HCT116 (cell line): ENCODE measurements around the gene CNTN4. TPM values are rescaled to one million over a fixed set of nuclear protein-coding genes. Genes with fewer than 3 reads are reported as not detected.

Experiments used
- ATAC-seq: fragments of 200-7000 bp; cut with Tn5 transposase; 2 replicates; pipeline ENCODE4 v1.9.1; 2020; ENCODE audit warnings: mild to moderate bottlenecking, moderate library complexity
- BruUV-seq: library from RNA; stranded (reverse); fragments of 400-500 nt; replicated peaks from 2 replicates; lab custom pipeline; 2021; lab: Mats Ljungman, UMichigan
- CTCF ChIA-PET: fragments of 300-600 bp; sonication (Branson Sonifier 250); formaldehyde crosslinking; loops from one replicate; lab custom pipeline; 2021; ENCODE audit warnings: antibody characterized with exemption; lab: Charles Lee
- POLR2A ChIA-PET: fragments of 300-600, 350-600 bp; sonication (Branson Sonifier 250); formaldehyde crosslinking; loops from one replicate; lab custom pipeline; 2021; ENCODE audit warnings: antibody characterized with exemption; lab: Charles Lee
- RAD21 ChIA-PET, 2 experiments: fragments of 300-600 bp; sonication (Branson Sonifier 250); formaldehyde crosslinking; loops; one replicate each; lab custom pipeline; 2023; ENCODE audit warnings: low total read pairs in 2 of 2; ENCODE audit not compliant: uncharacterized antibody in 2 of 2, unreplicated experiment in 2 of 2, low non-redundant PET in 1 of 2; lab: Charles Lee
- DNase-seq: peaks from one replicate; pipeline ENCODE4 v3.0.0-alpha.2; 2010; ENCODE audit warnings: low read depth, low spot score
- H2AFZ ChIP-seq: fragments of 200-600 bp; shearing (Covaris generic), sonication (generic); 2 replicates; pipeline ENCODE4 v1.6.1; 2017; ENCODE audit warnings: low read depth, mixed run types, mixed read lengths, antibody characterized with exemption, low read length; ENCODE audit not compliant: poor library complexity, severe bottlenecking
- H3K27ac ChIP-seq: 2 replicates; pipeline ENCODE4 v1.5.1; 2012; ENCODE audit warnings: low read depth, low read length
- H3K27me3 ChIP-seq: fragments of 200-600 bp; sonication (generic); 2 replicates; pipeline ENCODE4 v1.6.1; 2016; ENCODE audit warnings: mixed run types, low read length, mixed read lengths; ENCODE audit not compliant: insufficient read depth
- H3K36me3 ChIP-seq, 2 experiments: fragments of 200-500 bp in 1 of 2; fragments of 200-600 bp in 1 of 2; sonication (Bioruptor generic) in 1 of 2; sonication (generic) in 1 of 2; 2 replicates each; pipeline versions ENCODE4 v1.5.1 to v1.6.1; 2014 to 2016; ENCODE audit warnings: low read length in 2 of 2, inconsistent platforms in 1 of 2, mixed read lengths in 1 of 2, mixed run types in 1 of 2; ENCODE audit not compliant: insufficient read depth in 2 of 2, control insufficient read depth in 1 of 2
- H3K4me1 ChIP-seq, 2 experiments: fragments of 200-600 bp in 1 of 2; sonication (generic) in 1 of 2; 2 replicates each; pipeline versions ENCODE4 v1.5.1 to v1.6.1; 2012 to 2017; ENCODE audit warnings: low read length in 2 of 2, inconsistent platforms in 1 of 2, mild to moderate bottlenecking in 1 of 2, mixed read lengths in 1 of 2, mixed run types in 1 of 2, moderate library complexity in 1 of 2; ENCODE audit not compliant: insufficient read depth in 2 of 2, control insufficient read depth in 1 of 2
- H3K4me2 ChIP-seq: fragments of 200-600 bp; sonication (generic); 2 replicates; pipeline ENCODE4 v1.6.1; 2017; ENCODE audit warnings: mixed run types, low read length, mixed read lengths
- H3K4me3 ChIP-seq, 2 experiments: fragments of 200-600 bp in 1 of 2; sonication (generic) in 1 of 2; replicated peaks in 1 of 2; 2 replicates each; pipeline ENCODE4 v1.5.1; 2011 to 2016; ENCODE audit warnings: low read length in 2 of 2, control low read depth in 1 of 2, low read depth in 1 of 2, mild to moderate bottlenecking in 1 of 2, mixed read lengths in 1 of 2, mixed run types in 1 of 2
- H3K79me2 ChIP-seq: fragments of 200-600 bp; sonication (generic); 2 replicates; pipeline ENCODE4 v1.6.1; 2017; ENCODE audit warnings: mild to moderate bottlenecking, mixed run types, low read length, moderate library complexity, mixed read lengths; ENCODE audit not compliant: insufficient read depth
- H3K9ac ChIP-seq: fragments of 200-600 bp; sonication (generic); 2 replicates; pipeline ENCODE4 v1.6.1; 2016; ENCODE audit warnings: low read length, mixed read lengths
- H3K9me2 ChIP-seq: fragments of 200-600 bp; sonication (generic), shearing (Covaris generic); 2 replicates; pipeline ENCODE4 v1.6.1; 2017; ENCODE audit warnings: mixed run types, mild to moderate bottlenecking, moderate library complexity; ENCODE audit not compliant: insufficient read depth
- H3K9me3 ChIP-seq, 2 experiments: fragments of 200-500 bp in 1 of 2; fragments of 200-600 bp in 1 of 2; sonication (Bioruptor generic) in 1 of 2; sonication (generic) in 1 of 2; 2 replicates each; pipeline ENCODE4 v1.6.1; 2014 to 2017; ENCODE audit warnings: low read length in 2 of 2, mixed read lengths in 2 of 2, inconsistent platforms in 1 of 2, low read depth in 1 of 2, mild to moderate bottlenecking in 1 of 2, mixed run types in 1 of 2, moderate library complexity in 1 of 2; ENCODE audit not compliant: control insufficient read depth in 1 of 2, insufficient read depth in 1 of 2
- H4K20me1 ChIP-seq: fragments of 200-600 bp; sonication (generic), shearing (Covaris generic); 2 replicates; pipeline ENCODE4 v1.6.1; 2017; ENCODE audit warnings: mixed run types, mild to moderate bottlenecking, moderate library complexity; ENCODE audit not compliant: insufficient read depth
- CBX3 ChIP-seq: IDR thresholded peaks from 2 replicates; pipeline ENCODE4 v1.6.1; 2012; ENCODE audit warnings: low read depth
- EGR1 ChIP-seq: IDR thresholded peaks from 2 replicates; pipeline ENCODE4 v1.6.1; 2012; ENCODE audit warnings: low read depth
- ELF1 ChIP-seq: IDR thresholded peaks from 2 replicates; pipeline ENCODE4 v1.6.1; 2012; ENCODE audit warnings: low read depth, borderline replicate concordance
- EZH2 ChIP-seq: fragments of 200-600 bp; sonication (generic); IDR thresholded peaks from 2 replicates; pipeline ENCODE4 v1.6.1; 2017; ENCODE audit warnings: antibody characterized with exemption, mixed run types
- JUND ChIP-seq: IDR thresholded peaks from 2 replicates; pipeline ENCODE4 v1.6.1; 2012
- TCF7L2 ChIP-seq: IDR thresholded peaks from 2 replicates; pipeline ENCODE4 v1.7.0; 2011; ENCODE audit warnings: borderline replicate concordance, inconsistent platforms; ENCODE audit not compliant: insufficient read depth, insufficient read length; ENCODE audit errors: extremely low read depth
- YY1 ChIP-seq: IDR thresholded peaks from 2 replicates; pipeline ENCODE4 v1.6.1; 2011; ENCODE audit warnings: low read length, low read depth, moderate library complexity, mild to moderate bottlenecking; ENCODE audit not compliant: insufficient replicate concordance; ENCODE audit errors: extremely low read depth
- ZNF274 ChIP-seq: fragments of 200-500 bp; sonication (Bioruptor generic); IDR thresholded peaks from 2 replicates; pipeline ENCODE4 v1.6.1; 2014; ENCODE audit warnings: mild to moderate bottlenecking, low read depth, low read length, inconsistent platforms
- intact Hi-C: fragments of 100-400 bp; cut with micrococcal nuclease; formaldehyde crosslinking; loops from 2 replicates; pipeline ENCODE4 v1.10.0; 2022
- total RNA-seq: library from RNA; stranded (reverse); gene quantifications from one replicate; pipeline ENCODE4 v1.2.1, GENCODE V29; 2021; ENCODE audit not compliant: unreplicated experiment
- TF ChIP-seq, protein P1 (sequence below): IDR thresholded peaks from 2 replicates; pipeline ENCODE4 v1.6.1; 2011; ENCODE audit warnings: mild to moderate bottlenecking, low read length, moderate library complexity; ENCODE audit not compliant: insufficient replicate concordance; ENCODE audit errors: extremely low read depth

The CNTN4 gene
- total RNA-seq, 1 experiment from 2014 or later = not detected

DNA sequence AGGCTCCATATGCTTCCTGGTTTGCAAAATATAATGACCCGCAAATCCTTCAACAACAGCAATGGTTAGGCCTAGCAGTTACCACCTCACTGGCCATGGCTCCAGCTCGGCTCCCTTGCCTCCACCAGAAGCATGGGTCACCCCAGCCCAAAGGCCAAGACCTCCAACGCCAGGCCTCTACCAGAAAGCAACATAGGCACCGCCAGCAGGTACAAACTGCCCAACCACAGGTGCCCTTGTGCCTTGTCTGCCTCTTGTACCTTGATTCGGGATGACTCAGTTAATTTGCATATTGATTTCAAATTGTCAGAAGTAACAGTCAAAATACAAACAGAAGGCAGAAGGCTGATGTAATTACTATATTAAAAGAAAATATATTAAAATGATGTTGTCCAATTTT is 886.8 kb downstream of the CNTN4 start:
- Histone ChIP-seq H4K20me1 (no peaks in the 10 kb centered on the region), H3K27ac (no peak overlapping the region), H3K4me1 (no peaks in the 10 kb centered on the region), H3K27me3 (no peaks in the 10 kb centered on the region), H3K79me2 (no peaks in the 10 kb centered on the region), H3K4me3 (no peak overlapping the region), H3K9ac (no peak overlapping the region), H2AFZ (no peak overlapping the region), H3K36me3 (no peaks in the 10 kb centered on the region), H3K4me2 (no peak overlapping the region), H3K9me2 (no peaks in the 10 kb centered on the region), H3K9me3 (no peaks in the 10 kb centered on the region)
- CTCF ChIA-PET = no interaction called here
- ATAC-seq (no peak), DNase-seq (no peak)
- intact Hi-C loops = no loop called here
- POLR2A ChIA-PET = no interaction called here
- no TSS peak for BruUV-seq
- RAD21 ChIA-PET = no interaction called here
- no peak for TF ChIP-seq TCF7L2
- no peak for TF ChIP-seq ZNF274
- no peak for TF ChIP-seq CBX3
- TF ChIP-seq ELF1 = no peak
- TF ChIP-seq, protein P1, sequence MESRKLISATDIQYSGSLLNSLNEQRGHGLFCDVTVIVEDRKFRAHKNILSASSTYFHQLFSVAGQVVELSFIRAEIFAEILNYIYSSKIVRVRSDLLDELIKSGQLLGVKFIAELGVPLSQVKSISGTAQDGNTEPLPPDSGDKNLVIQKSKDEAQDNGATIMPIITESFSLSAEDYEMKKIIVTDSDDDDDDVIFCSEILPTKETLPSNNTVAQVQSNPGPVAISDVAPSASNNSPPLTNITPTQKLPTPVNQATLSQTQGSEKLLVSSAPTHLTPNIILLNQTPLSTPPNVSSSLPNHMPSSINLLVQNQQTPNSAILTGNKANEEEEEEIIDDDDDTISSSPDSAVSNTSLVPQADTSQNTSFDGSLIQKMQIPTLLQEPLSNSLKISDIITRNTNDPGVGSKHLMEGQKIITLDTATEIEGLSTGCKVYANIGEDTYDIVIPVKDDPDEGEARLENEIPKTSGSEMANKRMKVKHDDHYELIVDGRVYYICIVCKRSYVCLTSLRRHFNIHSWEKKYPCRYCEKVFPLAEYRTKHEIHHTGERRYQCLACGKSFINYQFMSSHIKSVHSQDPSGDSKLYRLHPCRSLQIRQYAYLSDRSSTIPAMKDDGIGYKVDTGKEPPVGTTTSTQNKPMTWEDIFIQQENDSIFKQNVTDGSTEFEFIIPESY = no peak
- TF ChIP-seq EGR1 = no peak
- no peak for TF ChIP-seq EZH2
- no peak for TF ChIP-seq JUND
- TF ChIP-seq YY1 = no peak
